Calu3 (cell line): ENCODE measurements around the gene DYNC1I1. TPM values are rescaled to one million over a fixed set of nuclear protein-coding genes. Genes with fewer than 3 reads are reported as not detected.

ENCODE experiments used
- BruUV-seq: library from RNA; stranded (reverse); fragments of 400-500 nt; replicated peaks from 2 replicates; lab custom pipeline; 2021; lab: Mats Ljungman, UMichigan
- CTCF ChIA-PET: fragments of 300-600 bp; sonication (Branson Sonifier 250); formaldehyde crosslinking; loops from one replicate; lab custom pipeline; 2022; ENCODE audit warnings: antibody characterized with exemption; lab: Charles Lee
- DNase-seq: peaks from one replicate; pipeline ENCODE4 v3.0.0; 2022
- H3K27ac Mint-ChIP-seq: one replicate; pipeline ENCODE4 v1.8.0; 2022; ENCODE audit warnings: mixed read lengths; ENCODE audit not compliant: unreplicated experiment
- H3K27me3 Mint-ChIP-seq: one replicate; pipeline ENCODE4 v1.8.0; 2022; ENCODE audit warnings: mixed read lengths; ENCODE audit not compliant: unreplicated experiment
- H3K36me3 Mint-ChIP-seq: one replicate; pipeline ENCODE4 v1.8.0; 2022; ENCODE audit warnings: mild to moderate bottlenecking, moderate library complexity, mixed read lengths; ENCODE audit not compliant: insufficient read depth, unreplicated experiment
- H3K4me1 Mint-ChIP-seq: one replicate; pipeline ENCODE4 v1.8.0; 2022; ENCODE audit warnings: mild to moderate bottlenecking, low read depth, mixed read lengths; ENCODE audit not compliant: unreplicated experiment
- H3K4me3 Mint-ChIP-seq: one replicate; pipeline ENCODE4 v1.8.0; 2022; ENCODE audit warnings: mild to moderate bottlenecking, low read depth, moderate library complexity, mixed read lengths; ENCODE audit not compliant: unreplicated experiment
- H3K9me3 Mint-ChIP-seq: one replicate; pipeline ENCODE4 v1.8.0; 2022; ENCODE audit warnings: low read depth, mixed read lengths; ENCODE audit not compliant: unreplicated experiment
- CTCF ChIP-seq: fragments of 200-600 bp; IDR thresholded peaks from one replicate; pipeline ENCODE4 v1.8.0; 2022; ENCODE audit warnings: antibody characterized with exemption; ENCODE audit not compliant: unreplicated experiment
- intact Hi-C: fragments of 100-400 bp; cut with micrococcal nuclease; formaldehyde crosslinking; loops from one replicate; pipeline ENCODE4 v1.10.0; 2022; ENCODE audit not compliant: unreplicated experiment
- total RNA-seq: library from RNA; stranded (reverse); gene quantifications from 2 replicates; pipeline ENCODE4 v1.2.3, GENCODE V29; 2022

DYNC1I1 gene
- total RNA-seq, 1 experiment from 2014 or later = 0.73 TPM

GRCh38 chr7:95788884-95789283 lies 16.5 kb downstream of the DYNC1I1 start:
- intact Hi-C loops = no loop called here
- Mint-ChIP-seq H3K27me3 (peaks cover 65% of the 10 kb centered on the region), H3K9me3 (no peaks in the 10 kb centered on the region), H3K27ac (no peak overlapping the region), H3K36me3 (no peaks in the 10 kb centered on the region), H3K4me3 (no peak overlapping the region), H3K4me1 (no peaks in the 10 kb centered on the region)
- no peak for TF ChIP-seq CTCF
- no peak for DNase-seq
- BruUV-seq = no TSS peak
- CTCF ChIA-PET = interaction anchor here (0.6 to 1.1 kb wide), 2 partner anchors 9 to 919 kb away, joined by 3 read pairs; no protein-coding TSS in a partner anchor

GRCh38 chr7:95793658-95794057 lies 21.3 kb downstream of the DYNC1I1 start:
- no peak for DNase-seq
- no peak overlapping the region for H3K4me3 Mint-ChIP-seq
- H3K36me3 Mint-ChIP-seq = no peaks in the 10 kb centered on the region
- CTCF ChIA-PET = no interaction called here
- H3K9me3 Mint-ChIP-seq = peaks cover 2% of the 10 kb centered on the region
- H3K27ac Mint-ChIP-seq = no peak overlapping the region
- no peak for TF ChIP-seq CTCF
- intact Hi-C loops = loop anchor here (10.0 kb wide), 1 partner anchor 69 kb away; no protein-coding TSS in a partner anchor
- peaks cover 42% of the 10 kb centered on the region for H3K27me3 Mint-ChIP-seq
- H3K4me1 Mint-ChIP-seq = no peaks in the 10 kb centered on the region
- no TSS peak for BruUV-seq

GRCh38 chr7:95794917-95795515 lies 22.7 kb downstream of the DYNC1I1 start:
- Mint-ChIP-seq H3K27me3 (peaks cover 44% of the 10 kb centered on the region), H3K36me3 (no peaks in the 10 kb centered on the region), H3K4me3 (no peak overlapping the region), H3K4me1 (no peaks in the 10 kb centered on the region), H3K27ac (no peak overlapping the region), H3K9me3 (peaks cover 2% of the 10 kb centered on the region)
- DNase-seq = peak; percentile 1
- TF ChIP-seq CTCF = peak; percentile 24
- intact Hi-C loops = loop anchor here (10.0 kb wide), 1 partner anchor 70 kb away; no protein-coding TSS in a partner anchor
- CTCF ChIA-PET = interaction anchor here (0.6 kb wide), 1 partner anchor 69 kb away, joined by 3 read pairs; no protein-coding TSS in a partner anchor
- BruUV-seq = no TSS peak

- no peak overlapping the region for H3K4me3 Mint-ChIP-seq
- TF ChIP-seq CTCF = no peak
- peaks cover 51% of the 10 kb centered on the region for H3K27me3 Mint-ChIP-seq
- DNase-seq = no peak
- H3K9me3 Mint-ChIP-seq = peaks cover 2% of the 10 kb centered on the region
- H3K36me3 Mint-ChIP-seq = no peaks in the 10 kb centered on the region
- no peaks in the 10 kb centered on the region for H3K4me1 Mint-ChIP-seq
- no peak overlapping the region for H3K27ac Mint-ChIP-seq
- intact Hi-C loops = loop anchor here (10.0 kb wide), 1 partner anchor 72 kb away; no protein-coding TSS in a partner anchor
- CTCF ChIA-PET = no interaction called here
- no TSS peak for BruUV-seq
Measured at GRCh38 chr7:95796617-95797016, 24.3 kb downstream of the DYNC1I1 start.
